H1 (cell line): ENCODE results near the gene RAB11FIP3. TPM values are rescaled to one million over a fixed set of nuclear protein-coding genes. Genes with fewer than 3 reads are reported as not detected.

Source experiments
- CTCF ChIA-PET: fragments of 300-600 bp; sonication (Branson Sonifier 250); formaldehyde crosslinking; loops from one replicate; lab custom pipeline; 2021; ENCODE audit not compliant: partially characterized antibody; lab: Charles Lee
- POLR2A ChIA-PET: fragments of 300-600 bp; sonication (Branson Sonifier 250); formaldehyde crosslinking; loops from one replicate; lab custom pipeline; 2021; ENCODE audit warnings: inconsistent platforms; ENCODE audit not compliant: partially characterized antibody; lab: Charles Lee
- DNase-seq, 2 experiments: peaks; one replicate each; pipeline versions ENCODE4 v3.0.0 to v3.0.0-alpha.2; 2010 to 2022; ENCODE audit warnings: low spot score in 2 of 2, low read depth in 1 of 2, mixed read lengths in 1 of 2
- FAIRE-seq: peaks from 2 replicates; lab custom pipeline; 2011; peaks lifted over from hg19 to GRCh38; lab: Jason Lieb, UNC
- H2AFZ ChIP-seq: 2 replicates; pipeline ENCODE4 v1.8.1; 2012; ENCODE audit warnings: low read length, inconsistent platforms
- H2AK5ac ChIP-seq: 2 replicates; pipeline ENCODE4 v1.6.1; 2013; ENCODE audit warnings: low read depth, low read length
- H2BK120ac ChIP-seq: replicated peaks from 2 replicates; pipeline ENCODE3; 2013; ENCODE audit warnings: low read depth, low read length, inconsistent platforms
- H2BK12ac ChIP-seq: 2 replicates; pipeline ENCODE4 v1.6.1; 2013; ENCODE audit warnings: low read depth, low read length
- H2BK15ac ChIP-seq: 2 replicates; pipeline ENCODE4 v1.6.1; 2013; ENCODE audit warnings: low read length
- H2BK20ac ChIP-seq: 2 replicates; pipeline ENCODE4 v1.6.1; 2013; ENCODE audit warnings: low read length
- H2BK5ac ChIP-seq: 2 replicates; pipeline ENCODE4 v1.6.1; 2013; ENCODE audit warnings: low read depth, low read length
- H3K14ac ChIP-seq: 2 replicates; pipeline ENCODE4 v1.6.1; 2013; ENCODE audit warnings: inconsistent platforms; ENCODE audit not compliant: insufficient read length
- H3K18ac ChIP-seq: 2 replicates; pipeline ENCODE4 v1.6.1; 2013; ENCODE audit warnings: low read length; ENCODE audit errors: extremely low read depth
- H3K23ac ChIP-seq: 2 replicates; pipeline ENCODE4 v1.6.1; 2013; ENCODE audit warnings: inconsistent platforms; ENCODE audit not compliant: insufficient read length
- H3K23me2 ChIP-seq: 2 replicates; pipeline ENCODE4 v1.6.1; 2013; ENCODE audit warnings: low read depth, low read length
- H3K27ac ChIP-seq: 2 replicates; pipeline ENCODE4 v1.6.1; 2011; ENCODE audit warnings: low read depth, low read length, inconsistent platforms
- H3K27me3 ChIP-seq, 4 experiments: replicated peaks in 1 of 4; 1 replicate in 1 of 4; 2 replicates in 3 of 4; pipeline versions ENCODE4 v1.6.1 to v1.8.1; 2011 to 2013; ENCODE audit warnings: low read length in 3 of 4, mild to moderate bottlenecking in 3 of 4, inconsistent platforms in 2 of 4, mixed read lengths in 2 of 4, moderate library complexity in 1 of 4; ENCODE audit not compliant: control insufficient read depth in 3 of 4, insufficient read depth in 3 of 4; ENCODE audit errors: extremely low read depth in 1 of 4
- H3K36me3 ChIP-seq, 4 experiments: 2 replicates each; pipeline versions ENCODE4 v1.6.1 to v1.8.1; 2011 to 2013; ENCODE audit warnings: mild to moderate bottlenecking in 4 of 4, low read length in 3 of 4, moderate library complexity in 2 of 4, control low read depth in 1 of 4, inconsistent platforms in 1 of 4; ENCODE audit not compliant: insufficient read depth in 4 of 4, control insufficient read depth in 2 of 4
- H3K4ac ChIP-seq: replicated peaks from 2 replicates; pipeline ENCODE3; 2013; ENCODE audit warnings: low read length, low read depth, mixed read lengths, inconsistent platforms; ENCODE audit not compliant: insufficient read length
- H3K4me1 ChIP-seq, 4 experiments: replicated peaks in 1 of 4; 1 replicate in 1 of 4; 2 replicates in 3 of 4; pipeline versions ENCODE4 v1.6.1 to v1.8.1; 2011 to 2013; ENCODE audit warnings: low read length in 3 of 4, inconsistent platforms in 2 of 4, mixed read lengths in 1 of 4; ENCODE audit not compliant: insufficient read depth in 4 of 4, control insufficient read depth in 3 of 4
- H3K4me2 ChIP-seq, 2 experiments: 2 replicates each; pipeline versions ENCODE4 v1.6.1 to v1.8.1; 2011 to 2013; ENCODE audit warnings: low read depth in 2 of 2, low read length in 2 of 2, control low read depth in 1 of 2, inconsistent platforms in 1 of 2, mild to moderate bottlenecking in 1 of 2; ENCODE audit not compliant: insufficient read depth in 1 of 2
- H3K4me3 ChIP-seq, 4 experiments: fragments of 200-600, 300-600 bp in 1 of 4; sonication (generic), shearing (Covaris generic), sonication (Bioruptor Twin) in 1 of 4; 2 replicates each; pipeline versions ENCODE4 v1.5.1 to v1.8.1; 2011 to 2016; ENCODE audit warnings: low read length in 4 of 4, low read depth in 3 of 4, control low read depth in 2 of 4, inconsistent platforms in 2 of 4, mild to moderate bottlenecking in 2 of 4, mixed read lengths in 1 of 4, moderate library complexity in 1 of 4; ENCODE audit not compliant: insufficient read depth in 2 of 4; ENCODE audit errors: extremely low read depth in 1 of 4
- H3K56ac ChIP-seq: replicated peaks from 2 replicates; pipeline ENCODE3; 2013; ENCODE audit warnings: low read depth, mild to moderate bottlenecking, mixed read lengths, low read length, inconsistent platforms; ENCODE audit not compliant: insufficient read length
- H3K79me1 ChIP-seq: 2 replicates; pipeline ENCODE4 v1.6.1; 2013; ENCODE audit warnings: low read depth, low read length, control low read depth
- H3K79me2 ChIP-seq, 2 experiments: 2 replicates each; pipeline versions ENCODE4 v1.6.1 to v1.8.1; 2012 to 2013; ENCODE audit warnings: low read length in 2 of 2, mild to moderate bottlenecking in 2 of 2, inconsistent platforms in 1 of 2; ENCODE audit not compliant: insufficient read depth in 2 of 2, control insufficient read depth in 1 of 2
- H3K9ac ChIP-seq, 4 experiments: replicated peaks in 1 of 4; 1 replicate in 1 of 4; 2 replicates in 3 of 4; pipeline versions ENCODE4 v1.6.1 to v1.8.1; 2011 to 2013; ENCODE audit warnings: low read depth in 3 of 4, low read length in 3 of 4, control low read depth in 2 of 4, mild to moderate bottlenecking in 2 of 4, moderate library complexity in 2 of 4, inconsistent platforms in 1 of 4; ENCODE audit errors: extremely low read depth in 1 of 4
- H3K9me3 ChIP-seq, 2 experiments: 2 replicates each; pipeline versions ENCODE4 v1.6.1 to v1.8.1; 2012 to 2013; ENCODE audit warnings: mild to moderate bottlenecking in 2 of 2, moderate library complexity in 2 of 2, control low read depth in 1 of 2, inconsistent platforms in 1 of 2, low read depth in 1 of 2, low read length in 1 of 2, mixed read lengths in 1 of 2; ENCODE audit not compliant: insufficient read depth in 2 of 2
- H4K20me1 ChIP-seq, 2 experiments: replicated peaks in 1 of 2; 2 replicates each; pipeline versions ENCODE3 to v1.8.1; 2011 to 2013; ENCODE audit warnings: inconsistent platforms in 2 of 2, low read length in 2 of 2, mild to moderate bottlenecking in 1 of 2; ENCODE audit not compliant: insufficient read depth in 2 of 2, control insufficient read depth in 1 of 2
- H4K5ac ChIP-seq: 2 replicates; pipeline ENCODE4 v1.6.1; 2013; ENCODE audit warnings: low read length, low read depth, mixed read lengths, inconsistent platforms; ENCODE audit not compliant: insufficient read length
- H4K8ac ChIP-seq: 2 replicates; pipeline ENCODE4 v1.8.0; 2013; ENCODE audit warnings: mild to moderate bottlenecking, moderate library complexity, low read length, inconsistent platforms; ENCODE audit not compliant: insufficient read depth; ENCODE audit errors: extremely low read depth
- H4K91ac ChIP-seq: replicated peaks from 2 replicates; pipeline ENCODE3; 2013; ENCODE audit warnings: low read length, mixed read lengths, inconsistent platforms; ENCODE audit not compliant: insufficient read length
- BACH1 ChIP-seq: IDR thresholded peaks from 2 replicates; pipeline ENCODE4 v1.6.1; 2012; ENCODE audit warnings: low read length, improper control_type of control experiment
- BCL11A ChIP-seq, 2 experiments: IDR thresholded peaks; one replicate each; pipeline ENCODE4 v1.6.1; 2011; ENCODE audit warnings: low read depth in 2 of 2, low read length in 2 of 2, mild to moderate bottlenecking in 2 of 2
- CBX8 ChIP-seq: fragments of 300-800, 300-1000 bp; sonication (generic); IDR thresholded peaks from 2 replicates; pipeline ENCODE4 v1.7.1; 2016; ENCODE audit warnings: low read depth, low read length, borderline replicate concordance
- CHD2 ChIP-seq: IDR thresholded peaks from 2 replicates; pipeline ENCODE4 v1.6.1; 2012; ENCODE audit warnings: low read length, improper control_type of control experiment
- EZH2 ChIP-seq: fragments of 200-600 bp; sonication (generic); IDR thresholded peaks from 2 replicates; pipeline ENCODE4 v1.7.1; 2012; ENCODE audit warnings: low read depth, mild to moderate bottlenecking, moderate library complexity, low read length, inconsistent platforms; ENCODE audit not compliant: severe bottlenecking
- MAFK ChIP-seq: IDR thresholded peaks from 2 replicates; pipeline ENCODE4 v1.6.1; 2012; ENCODE audit warnings: low read depth, mild to moderate bottlenecking, improper control_type of control experiment, low read length
- POLR2A ChIP-seq, 2 experiments: IDR thresholded peaks; 1 replicate in 1 of 2; 2 replicates in 1 of 2; pipeline ENCODE4 v1.6.1; 2011; ENCODE audit warnings: low read depth in 2 of 2, low read length in 2 of 2, mild to moderate bottlenecking in 2 of 2; ENCODE audit errors: control extremely low read depth in 1 of 2
- SAP30 ChIP-seq: fragments of 300-600 bp; sonication (generic); IDR thresholded peaks from 2 replicates; pipeline ENCODE4 v1.7.1; 2012; ENCODE audit warnings: low read length, moderate library complexity, mild to moderate bottlenecking, inconsistent platforms; ENCODE audit not compliant: insufficient read depth, insufficient replicate concordance
- TBP ChIP-seq: IDR thresholded peaks from 2 replicates; pipeline ENCODE4 v1.6.1; 2011; ENCODE audit warnings: low read depth, low read length, improper control_type of control experiment
- WGBS, 2 experiments: shearing (Covaris generic) in 1 of 2; methylation state at CpG; one replicate each; pipeline versions ENCODE4 v1.1.6 to v1.1.7; 2013 to 2015; ENCODE audit warnings: low lambda C conversion rate in 2 of 2, mixed read lengths in 2 of 2, inconsistent platforms in 1 of 2, low coverage in 1 of 2, missing lambda C conversion rate in 1 of 2; ENCODE audit not compliant: insufficient replicate concordance in 2 of 2, insufficient coverage in 1 of 2, insufficient read length in 1 of 2; ENCODE audit errors: extremely low coverage in 1 of 2, missing lambda C conversion rate in 1 of 2; 5-methylcytosine and 5-hydroxymethylcytosine counted together
- polyA plus RNA-seq, 7 experiments: library from polyadenylated mRNA; depleted of rRNA in 3 of 7; stranded (reverse) in 5 of 7; unstranded in 2 of 7; fragments of >200 nt in 5 of 7; fragments of 200-250 nt in 2 of 7; gene quantifications; 1 replicate in 5 of 7; 2 replicates in 1 of 7; 4 replicates in 1 of 7; pipeline versions ENCODE4 v1.2.1 to v1.2.3, GENCODE V29; 2011 to 2013; ENCODE audit warnings: missing spikeins in 2 of 7, mixed read lengths in 2 of 7
- total RNA-seq: library from RNA; stranded (reverse); fragmentation: NEBNext Ultra II Directional; extraction: Animal tissue kit (Norgen Biotek cat#: 25700); gene quantifications from 2 replicates; pipeline ENCODE4 v1.2.1, GENCODE V29; 2021
- TF ChIP-seq, protein P1 (sequence below): IDR thresholded peaks from 2 replicates; pipeline ENCODE4 v1.6.1; 2012; ENCODE audit warnings: inconsistent platforms

Gene RAB11FIP3
- total and polyA plus RNA-seq, 2 of the 8 experiments (the other 6 are each of a cell fraction or from before 2014, with no cell fraction given), result 9.3 to 35.2 TPM

GRCh38 chr16:527015-527903 lies 101.8 kb downstream of the RAB11FIP3 start, which contains the start of gene CAPN15:
TSS of gene CAPN15 (plus strand) at chr16:527712. CDS start at chr16:546839, 19,127 bp downstream.
- Histone ChIP-seq H2BK5ac (peak within 1 kb of the TSS; percentile 88; the same call in 1 of the 2 replicates), H3K27me3 (no peaks in the 10 kb centered on the region), H3K9ac (peak within 1 kb of the TSS; percentile 56 to 85 (median 78)), H3K4ac (peak within 1 kb of the TSS; percentile 72), H3K9me3 (no peaks in the 10 kb centered on the region), H2BK15ac (no peak within 1 kb of the TSS; the same call in 1 of the 2 replicates), H4K5ac (peak within 1 kb of the TSS; percentile 95), H2BK12ac (no peak within 1 kb of the TSS), H4K20me1 (peaks cover 11 to 34% of the 10 kb centered on the region in 2 experiments), H3K56ac (peak within 1 kb of the TSS; percentile 77), H3K79me2 (peaks cover 6 to 49% of the 10 kb centered on the region in 2 experiments; a peak in 3 of 4 replicates), H3K18ac (peak within 1 kb of the TSS; percentile 94), H3K27ac (peak within 1 kb of the TSS; percentile 92), H2BK20ac (no peak within 1 kb of the TSS), H2AFZ (no peak within 1 kb of the TSS), H4K8ac (peak within 1 kb of the TSS; percentile 99), H4K91ac (peak within 1 kb of the TSS; percentile 85), H3K14ac (no peak within 1 kb of the TSS), H2AK5ac (no peak within 1 kb of the TSS), H3K4me1 (peaks cover 0 to 21% (median 12%) of the 10 kb centered on the region in 4 experiments; a peak in 5 of 7 replicates), H3K79me1 (peaks cover 9% of the 10 kb centered on the region), H3K4me3 (peak within 1 kb of the TSS; percentile 79 to 91 (median 82)), H3K23ac (no peak within 1 kb of the TSS), H3K23me2 (peaks cover 7% of the 10 kb centered on the region; the same call in 1 of the 2 replicates), H2BK120ac (no peak within 1 kb of the TSS), H3K4me2 (peak within 1 kb of the TSS; percentile 76 to 92), H3K36me3 (no peaks in the 10 kb centered on the region)
- DNase-seq, result peak in 1 of 2 experiments; percentile 94
- ChIA-PET POLR2A (interaction anchor here (0.8 to 1.9 kb wide), 19 partner anchors 9 to 299 kb away, joined by 3 to 8 read pairs (median 3); partner anchors contain the start of genes DECR2, MCRIP2, METTL26 and WFIKKN1), CTCF (interaction anchor here (0.6 to 1.5 kb wide), 3 partner anchors 66 to 293 kb away, joined by 5 to 6 read pairs (median 5); no protein-coding TSS in a partner anchor)
- FAIRE-seq, result no peak
- WGBS, 2 experiments, result 1% methylated on average over 68 of the region's 129 CpGs; no CpG with 5 or more reads in 1 of the 2 experiments
- TF ChIP-seq, protein P1, sequence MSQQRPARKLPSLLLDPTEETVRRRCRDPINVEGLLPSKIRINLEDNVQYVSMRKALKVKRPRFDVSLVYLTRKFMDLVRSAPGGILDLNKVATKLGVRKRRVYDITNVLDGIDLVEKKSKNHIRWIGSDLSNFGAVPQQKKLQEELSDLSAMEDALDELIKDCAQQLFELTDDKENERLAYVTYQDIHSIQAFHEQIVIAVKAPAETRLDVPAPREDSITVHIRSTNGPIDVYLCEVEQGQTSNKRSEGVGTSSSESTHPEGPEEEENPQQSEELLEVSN, result no peak
- no peak for TF ChIP-seq TBP
- no peak for TF ChIP-seq SAP30
- TF ChIP-seq CHD2, result no peak
- TF ChIP-seq CBX8, result no peak
- peak; percentile 71 for TF ChIP-seq BACH1
- no peak for TF ChIP-seq BCL11A (IDR thresholded peaks at IDR 0.05; ENCODE audit: low read depth in 2 of 2, low read length in 2 of 2)
- peak in 1 of 2 experiments; percentile 47; a peak in 1 of 3 replicates for TF ChIP-seq POLR2A (IDR thresholded peaks at IDR 0.05; ENCODE audit: control extremely low read depth in 1 of 2, low read depth in 2 of 2, low read length in 2 of 2)
- TF ChIP-seq EZH2, result no peak
- TF ChIP-seq MAFK, result no peak
